Endothelial cell of umbilical vein (primary cell): ENCODE data around the gene ENO2. TPM values are rescaled to one million over a fixed set of nuclear protein-coding genes. Genes with fewer than 3 reads are reported as not detected.

Experiments used
- BruUV-seq: library from RNA; stranded (reverse); fragments of 400-500 nt; replicated peaks from 2 replicates; lab custom pipeline; 2021; lab: Mats Ljungman, UMichigan
- CTCF ChIA-PET: fragments of 300-600, 350-600 bp; sonication (Branson Sonifier 250); formaldehyde crosslinking; loops from one replicate; lab custom pipeline; 2021; ENCODE audit warnings: antibody characterized with exemption, inconsistent platforms; lab: Charles Lee
- POLR2A ChIA-PET: fragments of 300-600, 350-600 bp; sonication (Branson Sonifier 250); formaldehyde crosslinking; loops from one replicate; lab custom pipeline; 2021; ENCODE audit warnings: antibody characterized with exemption, inconsistent platforms; lab: Charles Lee
- DNase-seq: peaks from one replicate; pipeline ENCODE4 v3.0.0-alpha.2; 2011; ENCODE audit warnings: low read depth, low spot score
- FAIRE-seq: peaks from 2 replicates; lab custom pipeline; 2011; peaks lifted over from hg19 to GRCh38; lab: Jason Lieb, UNC
- H2AFZ ChIP-seq: 2 replicates; pipeline ENCODE4 v1.6.0; 2012; ENCODE audit warnings: low read depth, low read length, control low read depth, inconsistent platforms
- H3K27ac ChIP-seq: 2 replicates; pipeline ENCODE4 v1.5.1; 2011; ENCODE audit warnings: low read depth, mild to moderate bottlenecking, control low read depth, low read length, moderate library complexity; ENCODE audit not compliant: insufficient read depth
- H3K27me3 ChIP-seq, 2 experiments: 2 replicates each; pipeline versions ENCODE4 v1.6.0 to v1.6.1; 2011; ENCODE audit warnings: low read length in 2 of 2, mixed read lengths in 1 of 2; ENCODE audit not compliant: control insufficient read depth in 2 of 2, insufficient read depth in 2 of 2
- H3K36me3 ChIP-seq, 2 experiments: 2 replicates in 1 of 2; 3 replicates in 1 of 2; pipeline ENCODE4 v1.5.1; 2011; ENCODE audit warnings: low read length in 2 of 2, mild to moderate bottlenecking in 1 of 2, moderate library complexity in 1 of 2; ENCODE audit not compliant: control insufficient read depth in 2 of 2, insufficient read depth in 2 of 2; ENCODE audit errors: extremely low read depth in 1 of 2
- H3K4me1 ChIP-seq: 3 replicates; pipeline ENCODE4 v1.5.1; 2011; ENCODE audit warnings: mild to moderate bottlenecking, low read length; ENCODE audit not compliant: control insufficient read depth, insufficient read depth; ENCODE audit errors: extremely low read depth
- H3K4me2 ChIP-seq: 2 replicates; pipeline ENCODE4 v1.6.1; 2011; ENCODE audit warnings: low read length, control low read depth, mixed read lengths; ENCODE audit not compliant: insufficient read depth
- H3K4me3 ChIP-seq, 3 experiments: fragments of 200-600 bp in 1 of 3; sonication (generic), shearing (Covaris generic) in 1 of 3; replicated peaks in 1 of 3; 2 replicates each; pipeline ENCODE4 v1.5.1; 2011 to 2016; ENCODE audit warnings: control low read depth in 3 of 3, low read length in 3 of 3, mild to moderate bottlenecking in 2 of 3, inconsistent platforms in 1 of 3, low read depth in 1 of 3, moderate library complexity in 1 of 3; ENCODE audit not compliant: insufficient read depth in 1 of 3
- H3K79me2 ChIP-seq: 2 replicates; pipeline ENCODE4 v1.6.0; 2012; ENCODE audit warnings: low read length, inconsistent platforms; ENCODE audit not compliant: control insufficient read depth, insufficient read depth
- H3K9ac ChIP-seq: replicated peaks from 2 replicates; pipeline ENCODE3; 2011; ENCODE audit warnings: low read length, control low read depth; ENCODE audit not compliant: insufficient read depth; ENCODE audit errors: extremely low read depth
- H3K9me1 ChIP-seq: replicated peaks from 3 replicates; pipeline ENCODE4 v1.6.0; 2011; ENCODE audit warnings: mild to moderate bottlenecking, low read length; ENCODE audit not compliant: control insufficient read depth, insufficient read depth; ENCODE audit errors: extremely low read depth
- H3K9me3 ChIP-seq: replicated peaks from 2 replicates; pipeline ENCODE4 v1.5.1; 2012; ENCODE audit warnings: low read length, inconsistent platforms; ENCODE audit not compliant: control insufficient read depth, insufficient read depth
- H4K20me1 ChIP-seq: replicated peaks from 2 replicates; pipeline ENCODE3; 2011; ENCODE audit warnings: mild to moderate bottlenecking, low read length; ENCODE audit not compliant: control insufficient read depth, insufficient read depth; ENCODE audit errors: extremely low read depth
- EZH2 ChIP-seq: IDR thresholded peaks from 2 replicates; pipeline ENCODE4 v1.6.1; 2012; ENCODE audit warnings: borderline replicate concordance, low read depth, mild to moderate bottlenecking, moderate library complexity, low read length, inconsistent platforms; ENCODE audit not compliant: severe bottlenecking
- FOS ChIP-seq: IDR thresholded peaks from 2 replicates; pipeline ENCODE4 v1.6.1; 2011; ENCODE audit warnings: mild to moderate bottlenecking, low read length, moderate library complexity, borderline replicate concordance; ENCODE audit not compliant: insufficient read depth
- GATA2 ChIP-seq: IDR thresholded peaks from 2 replicates; pipeline ENCODE4 v1.7.0; 2011; ENCODE audit warnings: low read depth, mild to moderate bottlenecking, moderate library complexity, mixed read lengths, low read length; ENCODE audit not compliant: insufficient read length, insufficient read depth
- JUN ChIP-seq: IDR thresholded peaks from 2 replicates; pipeline ENCODE4 v1.6.1; 2011; ENCODE audit warnings: borderline replicate concordance, low read depth; ENCODE audit not compliant: insufficient read length, insufficient read depth
- MYC ChIP-seq: IDR thresholded peaks from one replicate; pipeline ENCODE4 v1.6.1; 2011; ENCODE audit warnings: mild to moderate bottlenecking, low read depth, low read length
- POLR2A ChIP-seq: IDR thresholded peaks from 2 replicates; pipeline ENCODE4 v1.6.1; 2012; ENCODE audit warnings: low read depth, mild to moderate bottlenecking, control low read depth, low read length
- POLR2AphosphoS5 ChIP-seq: IDR thresholded peaks from 2 replicates; pipeline ENCODE4 v1.6.1; 2012; ENCODE audit warnings: low read depth, mild to moderate bottlenecking, control low read depth, low read length, moderate library complexity; ENCODE audit not compliant: insufficient read depth
- dilution Hi-C: fragments of 300-500 bp; cut with MboI; formaldehyde crosslinking; loops from one replicate; pipeline ENCODE4 v1.15.0; 2019; ENCODE audit warnings: low sequenced_read_pairs; ENCODE audit not compliant: extremely low pct_ligation_motif_present
- intact Hi-C: fragments of 100-400 bp; cut with micrococcal nuclease; formaldehyde crosslinking; loops from one replicate; pipeline ENCODE4 v1.10.0; 2022
- polyA plus RNA-seq, 4 experiments: library from polyadenylated mRNA; depleted of rRNA in 3 of 4; stranded (reverse) in 3 of 4; unstranded in 1 of 4; fragments of >200 nt; gene quantifications; 2 replicates each; pipeline versions ENCODE4 v1.2.1 to v1.2.3, GENCODE V29; 2011 to 2012; ENCODE audit warnings: missing spikeins in 1 of 4
- total RNA-seq: library from RNA; stranded (reverse); gene quantifications from 2 replicates; pipeline ENCODE4 v1.2.3, GENCODE V29; 2021
- TF ChIP-seq, protein P1 (sequence below), 2 donors: IDR thresholded peaks; 1 replicate in 1 of 2; 2 replicates in 1 of 2; pipeline ENCODE4 v1.5.1; 2011; ENCODE audit warnings: low read length in 2 of 2, mild to moderate bottlenecking in 2 of 2, moderate library complexity in 2 of 2, control low read depth in 1 of 2, inconsistent platforms in 1 of 2, low read depth in 1 of 2; ENCODE audit not compliant: insufficient read depth in 1 of 2; ENCODE audit errors: extremely low read depth in 1 of 2
- TF ChIP-seq, protein P2 (sequence below): IDR thresholded peaks from 2 replicates; pipeline ENCODE4 v1.6.1; 2011; ENCODE audit not compliant: insufficient read depth, insufficient read length

Gene ENO2
- total and polyA plus RNA-seq, 2 donors (not counting 3 experiments of a cell fraction or from before 2014, with no cell fraction given), result 11.4 to 18.6 TPM

DNA sequence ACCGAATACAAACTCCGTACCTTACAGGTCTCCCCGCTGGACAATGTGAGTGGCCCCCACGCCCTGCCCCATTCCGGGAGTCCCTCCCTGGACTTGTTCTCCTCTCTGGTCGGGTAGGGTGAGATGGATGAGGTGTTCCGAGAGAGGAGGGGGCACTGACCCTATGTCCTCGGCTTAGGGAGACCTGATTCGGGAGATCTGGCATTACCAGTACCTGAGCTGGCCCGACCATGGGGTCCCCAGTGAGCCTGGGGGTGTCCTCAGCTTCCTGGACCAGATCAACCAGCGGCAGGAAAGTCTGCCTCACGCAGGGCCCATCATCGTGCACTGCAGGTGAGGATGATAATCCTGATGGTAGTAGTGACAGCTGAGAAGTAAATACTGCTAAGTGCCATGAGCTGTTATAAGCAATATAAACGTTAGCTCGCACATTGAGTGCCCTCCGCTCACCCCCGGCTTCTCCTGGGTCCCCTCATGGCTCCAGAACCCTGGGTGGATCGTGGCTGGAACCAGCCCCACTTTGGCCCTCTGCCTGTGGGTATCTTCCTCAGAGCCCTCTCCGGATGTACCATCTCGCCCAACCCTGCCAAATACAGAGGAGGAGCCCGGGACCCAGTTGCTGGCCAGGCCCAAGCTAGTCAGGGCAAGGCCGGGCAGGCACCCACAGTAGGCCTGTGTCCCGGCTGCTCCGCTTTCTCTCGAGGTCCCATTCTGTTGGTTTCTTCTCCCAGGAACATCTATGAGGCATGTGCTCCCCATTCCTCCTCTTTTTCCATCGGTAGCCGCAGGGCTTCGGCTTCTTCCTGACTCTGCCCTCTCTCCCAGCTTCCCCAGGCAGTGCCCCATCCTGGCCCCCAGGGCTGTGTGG, 43.6 kb downstream of the ENO2 start:
- Histone ChIP-seq H3K9me3 (no peaks in the 10 kb centered on the region), H3K4me1 (peaks cover 29% of the 10 kb centered on the region), H3K9ac (no peak overlapping the region), H3K4me3 (no peak overlapping the region), H3K36me3 (no peaks in the 10 kb centered on the region), H4K20me1 (no peaks in the 10 kb centered on the region), H3K9me1 (no peaks in the 10 kb centered on the region), H3K79me2 (no peaks in the 10 kb centered on the region), H2AFZ (no peak overlapping the region), H3K4me2 (no peak overlapping the region), H3K27ac (no peak overlapping the region), H3K27me3 (no peaks in the 10 kb centered on the region)
- intact Hi-C loops (no loop called here), dilution Hi-C loops (no loop called here)
- no peak for DNase-seq
- ChIA-PET CTCF (interaction anchor here (1.7 kb wide), 1 partner anchor 14 kb away, joined by 12 read pairs; the partner anchor contains the start of gene C12orf57), POLR2A (interaction anchor here (1.8 kb wide), 1 partner anchor 14 kb away, joined by 6 read pairs; the partner anchor contains the start of genes C12orf57 and RNU7-1)
- TF ChIP-seq EZH2 (no peak), JUN (no peak), POLR2AphosphoS5 (no peak), GATA2 (no peak), FOS (no peak), MYC (no peak), POLR2A (no peak)
- TF ChIP-seq, protein P1, sequence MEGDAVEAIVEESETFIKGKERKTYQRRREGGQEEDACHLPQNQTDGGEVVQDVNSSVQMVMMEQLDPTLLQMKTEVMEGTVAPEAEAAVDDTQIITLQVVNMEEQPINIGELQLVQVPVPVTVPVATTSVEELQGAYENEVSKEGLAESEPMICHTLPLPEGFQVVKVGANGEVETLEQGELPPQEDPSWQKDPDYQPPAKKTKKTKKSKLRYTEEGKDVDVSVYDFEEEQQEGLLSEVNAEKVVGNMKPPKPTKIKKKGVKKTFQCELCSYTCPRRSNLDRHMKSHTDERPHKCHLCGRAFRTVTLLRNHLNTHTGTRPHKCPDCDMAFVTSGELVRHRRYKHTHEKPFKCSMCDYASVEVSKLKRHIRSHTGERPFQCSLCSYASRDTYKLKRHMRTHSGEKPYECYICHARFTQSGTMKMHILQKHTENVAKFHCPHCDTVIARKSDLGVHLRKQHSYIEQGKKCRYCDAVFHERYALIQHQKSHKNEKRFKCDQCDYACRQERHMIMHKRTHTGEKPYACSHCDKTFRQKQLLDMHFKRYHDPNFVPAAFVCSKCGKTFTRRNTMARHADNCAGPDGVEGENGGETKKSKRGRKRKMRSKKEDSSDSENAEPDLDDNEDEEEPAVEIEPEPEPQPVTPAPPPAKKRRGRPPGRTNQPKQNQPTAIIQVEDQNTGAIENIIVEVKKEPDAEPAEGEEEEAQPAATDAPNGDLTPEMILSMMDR (IDR thresholded peaks at IDR 0.05; ENCODE audit: extremely low read depth in 1 of 2, insufficient read depth in 1 of 2, low read depth in 1 of 2, low read length in 2 of 2), result no peak
- TF ChIP-seq, protein P2, sequence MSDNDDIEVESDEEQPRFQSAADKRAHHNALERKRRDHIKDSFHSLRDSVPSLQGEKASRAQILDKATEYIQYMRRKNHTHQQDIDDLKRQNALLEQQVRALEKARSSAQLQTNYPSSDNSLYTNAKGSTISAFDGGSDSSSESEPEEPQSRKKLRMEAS, result no peak
- no peak for FAIRE-seq
- no TSS peak for BruUV-seq
